GM18951 (cell line): ENCODE results near the gene YPEL2.
"Not testable (repeated sequence)": the region's sequence is repeated elsewhere in the genome, so short reads cannot be mapped to it uniquely, and the experiment has no call there.

Experiments
- POLR2A ChIP-seq: IDR thresholded peaks from 4 replicates; pipeline ENCODE4 v1.6.1; 2011; ENCODE audit warnings: mild to moderate bottlenecking; ENCODE audit not compliant: insufficient read length, insufficient read depth; ENCODE audit errors: extremely low read depth
- in situ Hi-C: fragments of 300-500 bp; cut with MboI; formaldehyde crosslinking; loops from one replicate; pipeline ENCODE4 v1.12.0; 2022; ENCODE audit warnings: low sequenced_read_pairs, mixed read lengths, inconsistent platforms; ENCODE audit not compliant: unreplicated experiment

Gene YPEL2, protein sequence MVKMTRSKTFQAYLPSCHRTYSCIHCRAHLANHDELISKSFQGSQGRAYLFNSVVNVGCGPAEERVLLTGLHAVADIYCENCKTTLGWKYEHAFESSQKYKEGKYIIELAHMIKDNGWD

DNA sequence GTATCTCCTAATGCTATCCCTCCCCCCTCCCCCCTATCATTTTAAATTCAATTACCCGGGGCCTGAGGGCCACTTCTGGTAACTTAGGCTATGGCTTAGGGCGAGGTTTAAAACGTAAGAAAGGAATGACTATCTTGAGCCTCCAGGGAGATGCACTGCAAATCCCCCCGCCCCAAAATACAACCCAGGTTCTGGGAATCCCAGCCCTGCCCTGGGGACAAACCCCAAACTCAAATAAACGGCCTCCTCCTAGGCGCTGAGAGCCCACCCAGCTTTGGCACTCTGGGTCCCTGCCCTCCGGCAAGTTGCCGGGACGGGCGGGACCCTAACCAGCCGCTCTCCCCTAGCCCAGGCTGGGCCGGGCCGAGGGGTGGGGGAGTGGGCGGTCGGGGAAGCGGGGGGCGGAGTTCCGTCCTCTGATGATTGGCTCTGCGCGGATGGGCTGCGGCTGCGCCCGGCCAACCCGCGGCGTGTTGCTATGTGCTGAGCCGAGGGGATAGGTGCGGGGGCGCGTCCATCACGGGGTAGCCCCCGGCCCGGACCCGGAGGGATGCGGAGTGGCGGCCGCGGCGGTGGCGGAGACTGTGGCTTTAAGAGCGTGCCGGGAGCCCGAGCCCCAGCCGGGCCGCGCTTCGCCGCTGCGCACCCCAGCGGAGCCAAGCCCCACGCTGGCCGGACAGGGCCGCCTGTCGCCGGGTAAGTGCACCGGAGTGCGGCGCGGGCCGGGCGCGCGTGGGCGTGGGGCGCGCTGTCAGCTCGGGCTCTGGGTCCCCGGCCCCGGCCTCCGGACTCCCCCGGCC, at the start of gene YPEL2:
TSS of gene YPEL2 (plus strand) at position 527 of the 800 bp plus-strand sequence. CDS start 21,755 bp downstream, outside the sequence.
- no peak for TF ChIP-seq POLR2A
- in situ Hi-C loops, result no loop called here

DNA sequence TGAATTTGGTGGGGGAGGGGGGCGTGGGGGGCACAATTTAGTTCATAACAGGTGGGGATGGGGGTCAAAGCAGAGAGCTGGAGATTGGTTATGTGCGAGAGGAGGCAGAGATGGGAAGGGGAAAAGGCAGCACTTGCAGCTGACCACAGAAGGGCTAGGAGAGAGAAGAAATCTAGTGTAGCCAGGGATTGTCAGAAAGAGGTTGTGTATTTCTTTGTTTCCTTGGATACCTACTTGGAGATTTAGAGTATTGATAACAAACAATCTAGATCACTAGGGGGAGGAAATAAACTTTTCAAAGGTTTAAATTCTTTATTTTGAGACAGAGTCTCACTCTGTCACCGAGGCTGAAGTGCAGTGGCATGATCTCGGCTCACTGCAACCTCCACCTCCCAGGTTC, 47.1 kb upstream of the YPEL2 start:
- no peak for TF ChIP-seq POLR2A
- in situ Hi-C loops, result no loop called here

- in situ Hi-C loops, result no loop called here
- TF ChIP-seq POLR2A, result no peak
Measured at GRCh38 chr17:59287452-59287851, 44.0 kb upstream of the YPEL2 start.

DNA sequence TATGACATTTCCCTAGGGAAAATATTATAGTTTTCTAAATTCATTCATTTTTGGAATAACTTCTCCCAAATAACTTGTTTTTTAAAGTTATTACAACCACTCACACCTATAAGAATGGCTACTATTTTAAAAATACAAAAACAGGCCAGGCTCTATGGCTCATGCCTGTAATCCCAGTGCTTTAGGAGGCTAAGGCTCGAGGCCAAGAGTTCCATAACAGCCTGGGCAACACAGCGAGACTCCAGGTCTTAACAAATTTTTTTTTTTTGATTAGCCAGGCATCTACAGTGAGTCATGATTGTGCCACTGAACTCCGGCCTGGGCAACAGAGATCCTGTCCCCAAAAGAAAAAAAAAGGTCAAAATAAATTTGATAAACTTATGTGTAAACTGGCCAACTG, 43.6 kb upstream of the YPEL2 start:
- in situ Hi-C loops, result no loop called here
- TF ChIP-seq POLR2A, result no peak

- no peak for TF ChIP-seq POLR2A
- in situ Hi-C loops, result no loop called here
Measured at GRCh38 chr17:59289981-59290301, 41.5 kb upstream of the YPEL2 start.

- in situ Hi-C loops, result not testable (repeated sequence)
Measured at GRCh38 chr17:59290302-59290998, 41.0 kb upstream of the YPEL2 start.

- no peak for TF ChIP-seq POLR2A
- in situ Hi-C loops, result no loop called here
Measured at GRCh38 chr17:59292174-59292523, 39.3 kb upstream of the YPEL2 start.

- in situ Hi-C loops, result no loop called here
- TF ChIP-seq POLR2A, result no peak
Measured at GRCh38 chr17:59296190-59296589, 35.3 kb upstream of the YPEL2 start.

- TF ChIP-seq POLR2A, result no peak
- in situ Hi-C loops, result no loop called here
Measured at GRCh38 chr17:59298521-59298920, 32.9 kb upstream of the YPEL2 start.

DNA sequence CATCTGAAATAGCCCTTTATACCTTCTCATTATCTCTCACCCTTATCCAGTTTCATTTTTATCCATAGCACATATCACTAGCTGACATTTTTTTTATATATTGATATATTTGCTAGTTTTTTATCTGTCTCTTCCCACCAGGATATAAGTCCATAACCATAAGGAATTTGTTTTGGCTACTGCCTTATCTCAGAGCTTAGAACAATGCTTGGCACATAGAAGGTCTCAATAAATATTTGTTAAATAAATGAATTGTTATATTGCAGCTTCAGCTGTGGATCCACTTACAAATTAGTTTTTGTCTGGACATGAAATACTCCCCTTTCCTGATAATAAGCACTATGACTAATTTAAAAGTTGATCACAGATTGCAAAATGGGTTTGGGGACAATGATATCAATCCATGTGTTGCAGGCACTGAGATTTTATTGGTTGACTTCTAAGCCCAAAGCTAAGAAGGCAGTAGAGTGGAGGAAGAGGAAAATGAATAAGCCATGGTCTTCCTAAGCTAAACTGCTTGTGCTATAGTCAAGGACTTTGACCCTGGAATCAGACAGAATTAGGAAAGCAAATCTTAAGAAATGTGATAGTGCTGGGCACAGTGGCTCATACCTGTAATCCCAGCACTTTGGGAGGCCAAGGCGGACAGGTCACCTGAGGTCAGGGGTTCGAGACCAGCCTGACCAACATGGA, 31.9 kb upstream of the YPEL2 start:
- in situ Hi-C loops, result no loop called here
- no peak for TF ChIP-seq POLR2A

DNA sequence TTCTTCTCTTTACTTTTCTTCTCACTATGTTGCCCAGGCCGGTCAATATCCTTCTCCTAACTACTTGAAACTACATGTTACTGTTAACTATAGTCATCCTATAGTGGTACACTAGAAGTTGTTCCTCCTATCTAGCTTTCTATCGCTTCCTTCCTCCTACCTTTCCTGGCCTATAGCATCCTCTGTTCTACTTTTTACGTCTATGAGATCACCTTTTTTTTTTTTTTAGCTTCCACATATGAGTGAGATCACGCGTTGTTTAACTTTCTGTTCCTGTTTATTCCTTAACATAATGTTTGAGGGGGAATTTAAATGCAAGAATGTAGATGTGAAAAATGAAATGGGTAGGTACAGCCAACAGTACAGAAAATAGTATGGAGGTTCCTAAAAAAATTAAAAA, 30.5 kb upstream of the YPEL2 start:
- in situ Hi-C loops, result no loop called here

GRCh38 chr17:59304811-59305210, 26.6 kb upstream of the YPEL2 start:
- in situ Hi-C loops, result no loop called here
- no peak for TF ChIP-seq POLR2A

More for the DNA sequence above, 30.5 kb upstream of the YPEL2 start:
- no peak for TF ChIP-seq POLR2A

GRCh38 chr17:59310263-59310920, 21.1 kb upstream of the YPEL2 start:
- TF ChIP-seq POLR2A, result no peak
- in situ Hi-C loops, result no loop called here

DNA sequence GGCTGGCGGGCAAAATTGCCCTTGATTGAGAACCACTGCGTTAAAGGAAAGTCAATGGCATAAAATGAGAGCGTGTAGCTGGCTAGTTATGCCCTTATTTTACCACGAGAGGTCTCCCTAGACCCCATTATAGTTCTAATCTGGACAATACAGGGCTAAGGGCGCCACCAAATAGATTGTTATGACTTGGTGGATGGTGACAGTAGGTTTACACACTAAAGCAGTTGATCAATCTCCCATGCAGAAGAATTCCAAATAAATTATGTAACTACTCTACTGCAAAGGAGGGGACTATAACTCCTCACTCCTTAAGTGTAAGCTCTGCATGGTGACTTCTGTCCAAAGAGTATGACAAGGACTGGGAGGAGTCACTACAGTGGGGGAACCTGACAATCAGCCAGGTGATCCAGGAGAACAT, 20.4 kb upstream of the YPEL2 start:
- no peak for TF ChIP-seq POLR2A
- in situ Hi-C loops, result no loop called here

DNA sequence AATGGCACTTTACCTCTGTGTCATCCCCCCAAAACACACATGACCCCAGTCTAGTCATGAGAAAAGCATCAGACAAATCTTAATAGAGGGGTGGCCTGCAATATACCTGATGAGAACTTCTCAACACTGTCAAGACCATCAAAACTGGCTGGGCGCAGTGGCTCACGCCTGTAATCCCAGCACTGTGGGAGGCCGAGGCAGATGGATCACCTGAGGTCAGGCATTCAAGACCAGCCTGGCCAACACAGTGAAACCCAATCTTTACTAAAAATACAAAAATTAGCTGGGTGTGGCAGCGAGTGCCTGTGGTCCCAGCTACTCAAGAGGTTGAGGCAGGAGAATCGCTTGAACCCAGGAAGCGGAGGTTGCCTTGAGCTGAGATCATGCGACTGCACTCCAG, 19.9 kb upstream of the YPEL2 start:
- in situ Hi-C loops, result not testable (repeated sequence)
